ENCODE measurements around the gene CORO2B.

- TF ChIP-seq CTCF (IDR thresholded peaks at IDR 0.05) = no peak
- no peak for TF ChIP-seq POLR2A (IDR thresholded peaks at IDR 0.05)
These were observed 29.5 kb downstream of the CORO2B start for GRCh38 chr15:68608206-68608843.
